NB4 (cell line): ENCODE results near the gene NLRC3.
A peak's percentile ranks its signal among the peaks of the same experiment; 100 is the strongest.
"Not testable (repeated sequence)": the region's sequence is repeated elsewhere in the genome, so short reads cannot be mapped to it uniquely, and the experiment has no call there.

ENCODE experiments used
- DNase-seq: peaks from one replicate; pipeline ENCODE4 v3.0.0; 2010; ENCODE audit warnings: low read depth
- H3K4me3 ChIP-seq: one replicate; pipeline ENCODE4 v1.5.1; 2011; ENCODE audit warnings: mild to moderate bottlenecking, low read depth, low read length, moderate library complexity
- CTCF ChIP-seq: IDR thresholded peaks from one replicate; pipeline ENCODE4 v1.5.1; 2012; ENCODE audit warnings: low read depth, low read length
- MAX ChIP-seq: IDR thresholded peaks from 2 replicates; pipeline ENCODE4 v1.6.1; 2011; ENCODE audit warnings: low read depth, low read length
- MYC ChIP-seq: IDR thresholded peaks from 2 replicates; pipeline ENCODE4 v1.6.1; 2011; ENCODE audit warnings: low read depth, low read length
- POLR2A ChIP-seq: IDR thresholded peaks from 2 replicates; pipeline ENCODE4 v1.6.1; 2011; ENCODE audit warnings: mild to moderate bottlenecking; ENCODE audit not compliant: insufficient read length; ENCODE audit errors: extremely low read depth

NLRC3 gene

GRCh38 chr16:3510416-3510815 is 66.8 kb downstream of the NLRC3 start:
- TF ChIP-seq POLR2A = no peak
- no peak overlapping the region for H3K4me3 ChIP-seq
- DNase-seq = no peak

- no peak overlapping the region for H3K4me3 ChIP-seq
- no peak for DNase-seq
- no peak for TF ChIP-seq MAX
- TF ChIP-seq MYC = no peak
- TF ChIP-seq POLR2A = no peak
- TF ChIP-seq CTCF = no peak
Measured at GRCh38 chr16:3509470-3509928, 67.7 kb downstream of the NLRC3 start.

GRCh38 chr16:3508736-3509135 is 68.5 kb downstream of the NLRC3 start:
- no peak for TF ChIP-seq CTCF
- TF ChIP-seq MYC = no peak
- TF ChIP-seq POLR2A = no peak
- no peak for TF ChIP-seq MAX
- DNase-seq = no peak
- no peak overlapping the region for H3K4me3 ChIP-seq

GRCh38 chr16:3503523-3503922 is 73.7 kb downstream of the NLRC3 start:
- no peak for DNase-seq
- TF ChIP-seq POLR2A (no peak), MAX (no peak), MYC (no peak), CTCF (no peak)
- H3K4me3 ChIP-seq = no peak overlapping the region

GRCh38 chr16:3501783-3502400 is 75.3 kb downstream of the NLRC3 start:
- DNase-seq = no peak
- TF ChIP-seq CTCF = no peak
- peak overlapping the region; percentile 95 for H3K4me3 ChIP-seq

- not testable (repeated sequence) for DNase-seq
- peak overlapping the region; percentile 95 for H3K4me3 ChIP-seq
Measured at GRCh38 chr16:3501412-3501761, 75.8 kb downstream of the NLRC3 start.

GRCh38 chr16:3498988-3499387 is 78.2 kb downstream of the NLRC3 start:
- no peak overlapping the region for H3K4me3 ChIP-seq
- no peak for TF ChIP-seq CTCF
- no peak for TF ChIP-seq MYC
- no peak for DNase-seq
